ENCODE data around the gene RNF32. TPM values are rescaled to one million over a fixed set of nuclear protein-coding genes. Genes with fewer than 3 reads are reported as not detected.

Gene RNF32
- total RNA-seq: 1 to 10 TPM in 2 of 4 donors, under 1 TPM in 1, not detected in 1; 0.42 to 6.0 (median 1.5) TPM

DNA sequence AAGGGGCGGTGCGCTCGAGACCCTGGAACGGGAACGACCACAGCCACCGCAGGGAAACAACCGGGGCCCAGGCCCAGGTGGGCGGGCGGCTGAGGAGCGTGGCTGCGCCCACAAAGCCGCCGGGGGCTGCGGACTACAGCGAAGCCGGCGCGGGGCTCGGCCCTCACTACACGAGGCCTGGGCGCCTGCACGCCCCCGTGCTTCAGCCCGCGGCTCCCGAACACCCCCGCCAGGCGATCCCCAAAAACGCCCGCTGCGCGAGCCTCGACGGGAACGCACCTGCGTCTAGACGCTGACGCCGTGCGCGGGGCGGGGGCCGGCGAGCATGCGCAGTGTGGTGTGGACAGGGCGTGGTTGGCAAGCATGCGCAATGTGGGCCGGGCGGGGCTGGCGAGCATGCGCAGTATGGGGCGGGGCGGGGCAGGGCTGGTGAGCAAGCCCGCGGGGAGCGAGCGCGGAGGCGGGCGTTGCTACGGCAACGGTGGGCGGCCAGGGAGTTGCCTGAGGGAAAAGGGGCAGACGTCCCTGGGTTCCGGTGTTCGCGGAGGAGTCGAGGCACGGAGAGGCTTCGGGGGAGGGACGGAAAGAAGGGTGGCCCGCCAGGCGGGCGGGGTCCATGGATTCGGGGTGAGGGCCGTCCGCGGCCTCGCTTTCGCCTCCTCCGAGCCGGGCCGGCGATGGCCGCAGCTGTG is at the start of gene RNF32:
TSS of gene RNF32 (plus strand) at position 518 of the 692 bp plus-strand sequence. CDS start 3,104 bp downstream, outside the sequence.
- TF ChIP-seq POLR2A (IDR thresholded peaks at IDR 0.05) (peak; percentile 10 to 60), EP300 (IDR thresholded peaks at IDR 0.05) (peak; percentile 62 to 91), CTCF (IDR thresholded peaks at IDR 0.05) (no peak)
- Histone ChIP-seq H3K4me3 (peak within 1 kb of the TSS; percentile 66 to 85 (median 74)), H3K36me3 (peaks cover 0 to 6% (median 0%) of the 10 kb centered on the region in 3 donors), H3K27me3 (no peaks in the 10 kb centered on the region), H3K9me3 (peaks cover 0 to 10% (median 0%) of the 10 kb centered on the region in 4 donors), H3K4me1 (peaks cover 0 to 13% (median 0%) of the 10 kb centered on the region in 4 donors), H3K27ac (peak within 1 kb of the TSS; percentile 74 to 89 (median 84))
- 0 to 3% methylated on average over 29 to 30 of the region's 85 CpGs for WGBS, 2 donors
- DNase-seq (ENCODE audit: low spot score in 2 of 2): peak; percentile 70 to 76

- H3K9me3 ChIP-seq: peaks cover 0 to 16% (median 0%) of the 10 kb centered on the region in 4 donors
- 80 to 86% methylated on average over 4 of the region's 4 CpGs for WGBS, 2 donors
- H3K27me3 ChIP-seq: no peaks in the 10 kb centered on the region
- TF ChIP-seq POLR2A (IDR thresholded peaks at IDR 0.05): no peak
- TF ChIP-seq CTCF (IDR thresholded peaks at IDR 0.05): no peak
- no peak for TF ChIP-seq EP300 (IDR thresholded peaks at IDR 0.05)
- H3K27ac ChIP-seq: no peak overlapping the region
- no peak overlapping the region for H3K4me3 ChIP-seq
- H3K4me1 ChIP-seq: peaks cover 0 to 9% (median 0%) of the 10 kb centered on the region in 4 donors
- DNase-seq (ENCODE audit: low spot score in 2 of 2): no peak
- peaks cover 0 to 23% (median 0%) of the 10 kb centered on the region in 3 donors for H3K36me3 ChIP-seq
Observed at GRCh38 chr7:156592155-156592884, 48.3 kb upstream of the RNF32 start.

- Histone ChIP-seq H3K9me3 (peaks cover 0 to 20% (median 0%) of the 10 kb centered on the region in 4 donors), H3K4me3 (no peak overlapping the region), H3K27me3 (no peaks in the 10 kb centered on the region), H3K4me1 (peaks cover 0 to 9% (median 0%) of the 10 kb centered on the region in 4 donors), H3K27ac (no peak overlapping the region), H3K36me3 (peaks cover 0 to 30% (median 0%) of the 10 kb centered on the region in 3 donors)
- 95 to 97% methylated on average over 6 of the region's 6 CpGs for WGBS, 2 donors
- DNase-seq (ENCODE audit: low spot score in 2 of 2): no peak
- TF ChIP-seq CTCF (IDR thresholded peaks at IDR 0.05): no peak
- no peak for TF ChIP-seq EP300 (IDR thresholded peaks at IDR 0.05)
- TF ChIP-seq POLR2A (IDR thresholded peaks at IDR 0.05): no peak
Observed at GRCh38 chr7:156594283-156595080, 46.1 kb upstream of the RNF32 start.

DNA sequence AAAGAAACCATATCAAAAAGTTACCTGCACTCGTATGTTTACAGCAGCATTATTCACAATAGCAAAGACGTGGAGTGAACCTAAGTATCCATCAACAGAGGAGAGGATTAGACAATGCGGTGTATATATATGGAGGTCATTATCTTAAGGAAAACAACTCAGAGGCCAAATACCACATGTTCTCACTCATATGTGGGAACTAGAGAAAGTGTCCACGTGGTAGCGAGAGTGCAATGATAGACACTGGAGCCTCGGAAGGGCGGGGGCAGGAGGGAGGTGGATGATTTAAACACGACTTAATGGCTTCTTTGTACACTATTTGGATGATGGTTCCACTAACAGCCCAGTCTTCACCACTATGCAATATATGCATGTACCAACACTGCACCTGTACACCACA is 40.1 kb upstream of the RNF32 start:
- DNase-seq (ENCODE audit: low spot score in 2 of 2): no peak
- TF ChIP-seq EP300 (IDR thresholded peaks at IDR 0.05) (no peak), CTCF (IDR thresholded peaks at IDR 0.05) (no peak), POLR2A (IDR thresholded peaks at IDR 0.05) (no peak)
- H3K36me3 ChIP-seq: peaks cover 0 to 35% (median 0%) of the 10 kb centered on the region in 3 donors
- 72 to 76% methylated on average over 8 of the region's 8 CpGs for WGBS, 2 donors
- peaks cover 0 to 4% (median 0%) of the 10 kb centered on the region in 4 donors for H3K9me3 ChIP-seq
- H3K4me3 ChIP-seq: no peak overlapping the region
- H3K4me1 ChIP-seq: no peaks in the 10 kb centered on the region
- no peaks in the 10 kb centered on the region for H3K27me3 ChIP-seq
- H3K27ac ChIP-seq: no peak overlapping the region

Data from tibial nerve (tissue), 4 donors.